Melanocyte of skin (primary cell): ENCODE measurements around the gene NXNL2. TPM values are rescaled to one million over a fixed set of nuclear protein-coding genes. Genes with fewer than 3 reads are reported as not detected.

ENCODE experiments used
- total RNA-seq, 2 donors: library from RNA; depleted of rRNA; stranded (reverse); fragments of >200 nt; gene quantifications; 2 replicates each; pipeline ENCODE4 v1.2.3, GENCODE V29; 2012

Gene NXNL2
- under 1 TPM in 1 of 2 donors, not detected in 1; 0.34 TPM for total RNA-seq

GRCh38 chr9:88534456-88535225, at the start of gene NXNL2:
Gene NXNL2, plus strand, starts transcription at chr9:88535178. Its CDS starts 257 bp downstream, at chr9:88535435.

Other genes starting within 250 kb of the NXNL2 start
- 10 to 100 TPM; 65.7 to 70.9 TPM for gene SPIN1, start 146.7 kb upstream of the NXNL2 start, total RNA-seq